ENCODE data around the gene TMIE.

DNA sequence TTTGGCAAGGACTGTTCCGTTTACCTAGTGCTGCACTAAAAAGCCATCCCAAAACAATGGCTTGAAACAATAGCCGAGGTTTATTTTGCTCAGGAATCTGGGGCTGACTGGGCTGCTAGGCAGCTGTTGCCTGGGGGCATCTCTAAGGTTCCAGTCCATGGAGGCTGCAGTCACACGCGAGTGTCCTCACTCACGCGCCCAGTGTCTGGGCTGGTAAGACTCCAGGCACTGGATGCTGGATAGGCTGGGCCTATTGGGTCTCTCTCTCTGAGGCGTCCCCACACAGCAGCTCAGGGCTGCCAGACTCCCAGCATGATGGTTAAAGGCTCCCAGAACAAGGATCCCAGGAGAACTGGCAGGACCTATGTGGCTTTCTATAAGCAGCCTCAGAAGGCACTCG is 41.9 kb upstream of the TMIE start:
- TF ChIP-seq, protein P1, sequence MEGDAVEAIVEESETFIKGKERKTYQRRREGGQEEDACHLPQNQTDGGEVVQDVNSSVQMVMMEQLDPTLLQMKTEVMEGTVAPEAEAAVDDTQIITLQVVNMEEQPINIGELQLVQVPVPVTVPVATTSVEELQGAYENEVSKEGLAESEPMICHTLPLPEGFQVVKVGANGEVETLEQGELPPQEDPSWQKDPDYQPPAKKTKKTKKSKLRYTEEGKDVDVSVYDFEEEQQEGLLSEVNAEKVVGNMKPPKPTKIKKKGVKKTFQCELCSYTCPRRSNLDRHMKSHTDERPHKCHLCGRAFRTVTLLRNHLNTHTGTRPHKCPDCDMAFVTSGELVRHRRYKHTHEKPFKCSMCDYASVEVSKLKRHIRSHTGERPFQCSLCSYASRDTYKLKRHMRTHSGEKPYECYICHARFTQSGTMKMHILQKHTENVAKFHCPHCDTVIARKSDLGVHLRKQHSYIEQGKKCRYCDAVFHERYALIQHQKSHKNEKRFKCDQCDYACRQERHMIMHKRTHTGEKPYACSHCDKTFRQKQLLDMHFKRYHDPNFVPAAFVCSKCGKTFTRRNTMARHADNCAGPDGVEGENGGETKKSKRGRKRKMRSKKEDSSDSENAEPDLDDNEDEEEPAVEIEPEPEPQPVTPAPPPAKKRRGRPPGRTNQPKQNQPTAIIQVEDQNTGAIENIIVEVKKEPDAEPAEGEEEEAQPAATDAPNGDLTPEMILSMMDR (IDR thresholded peaks at IDR 0.05), result no peak
- no peak for TF ChIP-seq POLR2A (IDR thresholded peaks at IDR 0.05)

Data from adrenal gland (tissue), 5 donors.